HG03135 (cell line): ENCODE data around the gene OR52A1.
A peak's percentile ranks its signal among the peaks of the same experiment; 100 is the strongest.

Source experiments
- ATAC-seq: cut with Tn5 transposase; IDR thresholded peaks from one replicate; pipeline ENCODE4 v1.9.1; 2021; ENCODE audit warnings: mild to moderate bottlenecking, moderate library complexity; ENCODE audit not compliant: unreplicated experiment

Gene OR52A1

DNA sequence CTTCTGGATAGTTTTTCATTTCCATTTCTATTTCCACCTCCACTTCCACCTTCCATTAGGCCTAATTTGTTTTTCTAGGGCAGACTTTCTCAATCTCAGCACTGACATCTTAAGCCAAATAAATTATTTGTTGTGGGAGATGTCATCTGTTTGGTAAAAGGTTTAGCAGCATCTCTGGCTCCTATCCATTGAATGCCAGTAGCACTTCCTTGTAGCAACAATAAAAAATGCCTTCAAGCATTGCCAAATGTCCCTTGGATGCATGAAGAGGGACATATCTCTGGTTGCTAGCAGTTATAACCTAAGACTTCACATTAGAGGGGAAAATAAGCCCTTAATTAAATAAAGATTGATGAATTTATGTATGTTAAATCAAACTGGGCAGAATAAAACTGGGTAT lies 18.3 kb downstream of the OR52A1 start:
- ATAC-seq, result no peak

- no peak for ATAC-seq
These were observed 22.8 kb downstream of the OR52A1 start for GRCh38 chr11:5131584-5132335.

DNA sequence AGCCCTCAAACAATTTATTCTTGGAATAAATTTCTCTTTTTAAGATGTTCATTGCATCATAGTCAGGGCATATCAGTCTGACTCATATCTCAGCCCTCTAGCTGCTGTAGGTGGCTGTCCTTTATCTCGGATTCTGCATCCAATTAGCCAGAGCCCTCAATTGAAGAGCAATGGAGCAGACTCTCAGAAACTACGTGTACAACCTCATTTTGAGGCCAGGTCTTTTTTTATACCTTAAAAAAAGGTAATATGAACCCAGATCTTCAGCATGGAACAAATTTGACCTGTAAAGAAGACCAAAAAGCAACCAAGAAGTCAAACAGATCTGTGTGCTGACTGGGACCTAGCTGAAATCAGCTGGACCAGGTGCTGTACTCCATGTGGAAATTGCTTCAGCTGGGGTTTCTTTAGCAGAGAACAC lies 25.1 kb downstream of the OR52A1 start:
- ATAC-seq, result no peak

DNA sequence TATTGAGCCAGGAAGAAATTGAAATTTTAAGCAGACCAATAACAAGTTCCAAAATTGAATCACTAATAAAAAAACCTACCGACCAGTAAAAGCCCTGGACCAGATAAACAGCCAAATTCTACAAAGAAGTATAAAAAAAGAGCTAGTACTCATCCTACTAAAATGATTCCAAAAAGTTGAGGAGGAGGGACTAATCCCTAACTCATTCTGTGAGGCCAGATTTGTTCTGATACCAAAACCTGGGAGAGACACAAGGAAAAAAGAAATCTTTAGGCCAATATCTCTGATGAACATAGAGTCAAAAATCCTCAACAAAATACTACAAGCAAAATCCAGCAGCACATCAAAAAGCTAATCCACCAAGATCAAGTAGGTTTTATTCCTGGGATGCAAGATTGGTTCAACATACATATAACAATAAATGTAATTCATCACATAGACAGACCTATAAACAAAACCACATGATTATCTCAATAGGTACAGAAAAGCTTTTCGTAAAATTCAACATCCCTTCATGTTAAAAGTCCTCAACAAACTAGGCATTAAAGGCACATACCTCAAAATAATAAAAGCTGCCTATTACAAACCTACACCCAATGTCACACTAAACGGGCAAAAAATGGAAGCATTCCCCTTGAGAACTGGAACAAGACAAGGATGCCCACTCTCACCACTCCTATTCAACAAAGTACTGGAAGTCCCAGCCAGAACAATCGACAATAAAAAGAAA lies 29.5 kb downstream of the OR52A1 start:
- ATAC-seq, result no peak

DNA sequence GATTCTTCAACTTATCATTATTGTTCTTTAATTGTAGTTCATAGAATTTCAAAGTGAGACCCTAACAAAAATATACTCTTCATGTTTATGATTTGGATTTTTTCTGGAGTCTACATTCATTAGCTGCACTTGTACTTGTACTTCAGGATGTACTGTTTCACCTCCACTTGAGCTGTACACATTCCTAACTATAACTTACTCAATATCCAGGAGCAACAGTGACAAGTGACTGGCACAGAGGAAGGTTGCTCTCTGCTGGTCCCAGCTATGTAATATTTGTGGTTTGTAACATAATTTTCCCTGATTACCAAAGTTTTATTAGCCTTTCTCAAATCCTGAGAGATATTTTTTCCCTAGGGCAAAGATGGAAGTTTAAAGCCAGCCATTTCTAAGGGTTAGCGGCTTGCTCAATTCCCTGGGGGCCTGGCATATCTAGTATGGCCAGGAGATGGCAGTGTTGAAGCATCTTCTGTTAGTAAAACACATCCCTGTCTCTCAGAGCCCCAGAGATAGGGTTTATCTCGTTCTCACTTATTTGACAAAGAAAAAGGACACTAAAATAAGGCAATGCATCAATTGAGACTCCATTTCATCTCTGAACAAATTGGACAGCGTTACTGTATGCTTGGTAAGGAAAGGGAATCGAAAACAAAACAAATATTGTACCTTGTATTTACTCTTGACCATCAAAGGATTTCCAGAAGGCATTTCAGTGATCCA lies 30.6 kb downstream of the OR52A1 start:
- ATAC-seq, result peak; percentile 79

DNA sequence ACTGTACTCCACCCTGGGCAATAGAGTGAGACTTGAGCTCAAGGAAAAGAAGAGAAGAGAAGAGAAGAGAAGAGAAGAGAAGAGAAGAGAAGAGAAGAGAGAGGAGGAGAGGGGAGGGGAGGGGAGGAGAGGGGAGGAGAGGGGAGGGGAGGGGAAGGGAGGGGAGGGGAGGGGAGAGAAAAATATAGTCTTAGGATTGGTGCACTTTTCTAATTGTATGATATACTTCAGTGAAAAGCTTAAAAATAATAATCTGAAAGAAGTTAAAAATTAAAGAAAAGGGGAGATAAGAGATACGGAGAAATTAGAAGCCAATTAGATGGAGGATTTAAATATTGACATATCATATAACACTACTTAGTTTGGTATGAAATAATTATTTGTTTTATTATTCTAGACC lies 35.7 kb downstream of the OR52A1 start:
- ATAC-seq, result no peak

DNA sequence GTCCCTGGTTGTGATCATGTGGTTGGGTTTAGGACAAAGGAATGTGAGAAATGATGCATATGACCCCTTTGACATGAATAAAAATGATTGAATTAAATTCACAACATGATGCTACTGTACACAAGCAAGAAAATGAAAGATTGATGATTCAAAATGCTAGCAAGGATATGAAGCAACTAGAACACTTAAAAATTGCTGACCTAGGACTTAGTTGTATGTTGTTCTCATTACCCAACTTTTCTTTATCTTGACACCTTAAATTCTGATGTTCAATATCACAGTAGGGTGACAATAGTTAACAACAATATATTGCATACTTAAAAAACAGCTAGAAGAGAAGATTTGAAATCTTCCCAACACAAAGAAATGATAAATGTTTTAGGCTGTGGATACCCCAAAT lies 37.0 kb downstream of the OR52A1 start:
- ATAC-seq, result no peak

DNA sequence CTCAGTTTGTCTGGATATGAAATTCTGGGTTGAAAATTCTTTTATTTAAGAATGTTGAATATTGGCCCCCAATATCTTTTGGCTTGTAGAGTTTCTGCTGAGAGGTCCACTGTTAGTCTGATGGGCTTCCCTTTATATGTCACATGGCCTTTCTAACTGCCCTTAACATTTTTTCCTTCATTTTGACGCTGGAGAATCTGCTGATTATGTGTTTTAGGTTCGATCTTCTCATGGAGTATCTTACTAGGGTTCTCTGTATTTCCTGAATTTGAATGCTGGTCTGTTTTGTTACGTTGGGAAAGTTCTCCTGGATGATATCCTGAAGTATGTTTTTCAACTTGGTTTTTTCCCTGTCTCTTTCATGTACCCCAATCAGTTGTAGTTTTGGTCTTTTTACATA lies 39.2 kb downstream of the OR52A1 start:
- ATAC-seq, result no peak

DNA sequence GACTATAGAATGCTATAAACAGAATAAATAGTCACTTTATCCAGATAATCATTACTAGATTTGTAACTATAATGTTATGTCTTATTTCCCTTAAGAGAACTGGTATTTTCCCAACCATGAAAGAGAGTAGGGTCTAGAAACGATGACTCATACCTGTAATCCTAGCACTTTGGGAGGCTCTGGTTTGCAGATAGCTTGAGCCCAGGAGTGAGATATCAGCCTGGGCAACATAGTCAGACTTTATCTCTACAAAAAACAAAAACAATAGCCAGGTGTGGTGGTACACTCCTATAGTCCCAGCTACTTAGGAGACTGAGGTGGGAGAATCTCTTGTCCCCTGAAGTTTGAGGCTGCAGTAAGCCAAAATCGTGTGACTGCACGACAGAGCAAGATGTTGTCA lies 47.3 kb downstream of the OR52A1 start:
- no peak for ATAC-seq

DNA sequence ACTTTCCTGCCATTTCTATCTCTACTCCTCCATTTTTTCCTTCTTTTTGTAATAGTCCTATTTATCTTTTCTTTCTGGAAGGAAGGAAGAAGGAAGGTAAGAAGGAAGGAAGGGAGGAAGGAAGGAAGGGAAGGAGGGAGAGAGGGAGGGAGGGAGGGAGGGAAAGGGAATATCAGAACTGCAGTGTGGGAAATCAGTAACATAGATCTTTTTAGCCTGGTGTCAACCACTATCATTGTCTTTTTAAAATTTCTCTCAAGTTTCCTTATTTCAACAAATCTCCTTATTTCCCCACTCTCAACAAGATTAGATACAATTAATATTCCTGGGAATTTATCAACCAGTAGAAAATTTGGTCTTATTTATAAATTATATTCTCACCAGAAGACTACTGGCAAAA lies 51.5 kb downstream of the OR52A1 start:
- no peak for ATAC-seq

- ATAC-seq, result no peak
These were observed 52.3 kb downstream of the OR52A1 start for GRCh38 chr11:5102246-5102645.

DNA sequence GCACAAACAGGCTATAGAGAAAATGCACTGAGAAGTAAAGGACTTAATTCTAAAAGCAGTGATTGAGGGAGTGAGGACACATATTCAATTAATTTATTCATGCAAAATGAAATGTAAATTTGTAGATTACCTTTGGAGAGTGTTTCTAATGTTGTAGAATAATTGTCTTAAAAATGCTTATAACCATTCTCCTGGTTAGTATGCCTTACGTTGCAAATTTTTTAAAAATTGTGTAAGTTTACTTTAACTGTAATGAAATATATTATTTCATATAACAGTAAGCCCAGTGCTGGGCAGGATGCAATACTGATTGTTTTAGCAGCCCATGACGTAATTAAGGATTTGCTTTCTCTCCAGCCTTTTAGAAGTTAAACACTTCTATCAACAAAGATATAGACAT lies 58.5 kb downstream of the OR52A1 start:
- ATAC-seq, result no peak
